Transverse colon (tissue), 3 donors: Measurements from ENCODE around the gene FYB1.

Source experiments
- CTCF ChIP-seq, 5 experiments: fragments of 200-600 bp in 3 of 5; fragments of 450-650 bp in 2 of 5; sonication (generic) in 3 of 5; IDR thresholded peaks; 1 replicate in 2 of 5; 2 replicates in 3 of 5; pipeline ENCODE4 v1.5.1; 2016 to 2017; ENCODE audit warnings: antibody characterized with exemption in 5 of 5, inconsistent platforms in 3 of 5, mild to moderate bottlenecking in 2 of 5, moderate library complexity in 1 of 5
- POLR2A ChIP-seq: fragments of 450-650 bp; IDR thresholded peaks from one replicate; pipeline ENCODE4 v1.6.1; 2016; ENCODE audit warnings: antibody characterized with exemption, mild to moderate bottlenecking, moderate library complexity

- no peak for TF ChIP-seq CTCF (IDR thresholded peaks at IDR 0.05)
- TF ChIP-seq POLR2A = no peak
Observed at GRCh38 chr5:39064450-39064849, 154.9 kb downstream of the FYB1 start.
